Osteocyte (in vitro differentiated cells): ENCODE data around the gene CNGA1. TPM values are rescaled to one million over a fixed set of nuclear protein-coding genes. Genes with fewer than 3 reads are reported as not detected.

ENCODE experiments used
- DNase-seq: peaks from one replicate; pipeline ENCODE4 v3.0.0; 2021; ENCODE audit warnings: mixed read lengths; ENCODE audit not compliant: unreplicated experiment; ENCODE audit errors: extremely low spot score
- H3K27ac Mint-ChIP-seq: one replicate; pipeline ENCODE4 v1.8.0; 2021; ENCODE audit warnings: mild to moderate bottlenecking, mixed read lengths; ENCODE audit not compliant: unreplicated experiment
- H3K27me3 Mint-ChIP-seq: one replicate; pipeline ENCODE4 v1.8.0; 2021; ENCODE audit warnings: mixed read lengths; ENCODE audit not compliant: unreplicated experiment
- H3K36me3 Mint-ChIP-seq: one replicate; pipeline ENCODE4 v1.8.0; 2021; ENCODE audit warnings: mixed read lengths; ENCODE audit not compliant: unreplicated experiment
- H3K4me1 Mint-ChIP-seq: one replicate; pipeline ENCODE4 v1.8.0; 2021; ENCODE audit warnings: mixed read lengths; ENCODE audit not compliant: unreplicated experiment
- H3K4me3 Mint-ChIP-seq: one replicate; pipeline ENCODE4 v1.8.0; 2021; ENCODE audit warnings: mild to moderate bottlenecking, moderate library complexity, mixed read lengths; ENCODE audit not compliant: unreplicated experiment
- H3K9me3 Mint-ChIP-seq: one replicate; pipeline ENCODE4 v1.8.0; 2021; ENCODE audit warnings: mixed read lengths; ENCODE audit not compliant: unreplicated experiment
- CTCF ChIP-seq: fragments of 200-600 bp; sonication (generic); IDR thresholded peaks from 2 replicates; pipeline ENCODE4 v1.5.0; 2021; ENCODE audit warnings: antibody characterized with exemption, mild to moderate bottlenecking, moderate library complexity
- total RNA-seq: library from RNA; stranded (reverse); gene quantifications from 2 replicates; pipeline ENCODE4 v1.2.1, GENCODE V29; 2021

The CNGA1 gene
- total RNA-seq, 1 donor from 2014 or later, result not detected

- H3K9me3 Mint-ChIP-seq, result no peaks in the 10 kb centered on the region
- H3K27ac Mint-ChIP-seq, result no peak overlapping the region
- H3K27me3 Mint-ChIP-seq, result peaks cover 49% of the 10 kb centered on the region
- no peaks in the 10 kb centered on the region for H3K4me1 Mint-ChIP-seq
- no peak overlapping the region for H3K4me3 Mint-ChIP-seq
- DNase-seq, result no peak
- no peak for TF ChIP-seq CTCF
- H3K36me3 Mint-ChIP-seq, result no peaks in the 10 kb centered on the region
Measured at GRCh38 chr4:48044298-48044697, 27.8 kb upstream of the CNGA1 start.

GRCh38 chr4:48043504-48043903 lies 27.0 kb upstream of the CNGA1 start:
- Mint-ChIP-seq H3K4me1 (no peaks in the 10 kb centered on the region), H3K9me3 (no peaks in the 10 kb centered on the region), H3K27me3 (peaks cover 49% of the 10 kb centered on the region), H3K36me3 (no peaks in the 10 kb centered on the region), H3K4me3 (no peak overlapping the region), H3K27ac (no peak overlapping the region)
- no peak for TF ChIP-seq CTCF
- DNase-seq, result no peak

DNA sequence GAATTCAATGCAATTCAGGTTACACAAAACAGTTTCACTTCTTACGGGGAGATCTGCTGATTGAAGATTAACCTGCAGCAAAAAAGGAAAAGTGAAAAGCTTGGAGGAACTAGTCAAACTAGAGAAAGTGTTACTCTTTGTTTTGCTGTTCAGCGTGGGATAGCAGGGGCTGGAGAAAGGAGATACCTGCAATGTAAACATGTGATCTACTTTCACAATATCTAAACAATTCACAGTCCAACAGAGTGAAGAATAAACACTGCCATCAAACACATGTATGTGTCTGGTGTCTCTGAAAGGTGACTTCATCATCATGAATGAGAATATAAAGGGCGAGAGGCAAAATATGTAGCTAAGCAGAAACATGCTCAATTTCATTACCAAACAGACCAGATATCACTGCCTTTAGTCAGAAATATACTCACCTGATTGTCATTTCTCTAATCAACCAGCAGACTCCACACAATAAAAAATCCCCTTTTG lies 26.5 kb upstream of the CNGA1 start:
- DNase-seq, result no peak
- H3K9me3 Mint-ChIP-seq, result no peaks in the 10 kb centered on the region
- H3K27ac Mint-ChIP-seq, result no peak overlapping the region
- peaks cover 47% of the 10 kb centered on the region for H3K27me3 Mint-ChIP-seq
- H3K4me3 Mint-ChIP-seq, result no peak overlapping the region
- TF ChIP-seq CTCF, result no peak
- H3K4me1 Mint-ChIP-seq, result no peaks in the 10 kb centered on the region
- H3K36me3 Mint-ChIP-seq, result no peaks in the 10 kb centered on the region

GRCh38 chr4:48041535-48042137 lies 25.2 kb upstream of the CNGA1 start:
- Mint-ChIP-seq H3K4me1 (no peaks in the 10 kb centered on the region), H3K9me3 (no peaks in the 10 kb centered on the region), H3K27ac (no peak overlapping the region), H3K27me3 (peaks cover 41% of the 10 kb centered on the region), H3K36me3 (no peaks in the 10 kb centered on the region), H3K4me3 (no peak overlapping the region)
- no peak for TF ChIP-seq CTCF
- DNase-seq, result no peak

DNA sequence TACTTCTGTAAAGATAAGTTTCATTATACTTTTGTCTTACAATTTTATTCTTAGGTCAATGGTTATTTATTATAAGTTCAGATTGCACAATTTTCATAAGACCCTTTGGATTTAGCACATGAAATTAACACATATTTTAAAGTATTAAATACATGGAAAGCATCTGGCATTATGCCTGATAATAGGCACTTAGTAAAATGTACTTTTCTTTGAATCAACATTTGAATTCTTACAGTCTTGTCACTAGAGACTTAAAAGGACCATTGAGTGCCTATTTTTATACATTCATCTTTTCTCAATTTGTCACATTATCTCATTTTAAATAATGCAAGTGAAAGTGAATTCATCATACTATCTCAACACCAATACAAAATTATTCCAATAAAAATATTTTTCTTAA lies 23.1 kb upstream of the CNGA1 start:
- Mint-ChIP-seq H3K27ac (no peak overlapping the region), H3K36me3 (no peaks in the 10 kb centered on the region), H3K27me3 (peaks cover 31% of the 10 kb centered on the region), H3K4me3 (no peak overlapping the region), H3K9me3 (no peaks in the 10 kb centered on the region), H3K4me1 (no peaks in the 10 kb centered on the region)
- no peak for TF ChIP-seq CTCF
- no peak for DNase-seq
